WTC11 (cell line): Measurements from ENCODE around the gene TREH. TPM values are rescaled to one million over a fixed set of nuclear protein-coding genes. Genes with fewer than 3 reads are reported as not detected.

Experiments used
- ATAC-seq: fragments of 200-7000 bp; cut with Tn5 transposase; 2 replicates; pipeline ENCODE4 v1.10.0; 2021; ENCODE audit warnings: mild to moderate bottlenecking, moderate library complexity
- CTCF ChIA-PET: fragments of 300-600 bp; sonication (Branson Sonifier 250); formaldehyde crosslinking; loops from one replicate; lab custom pipeline; 2021; ENCODE audit warnings: antibody characterized with exemption; lab: Charles Lee
- POLR2A ChIA-PET: fragments of 350-600 bp; sonication (Branson Sonifier 250); formaldehyde crosslinking; loops from one replicate; lab custom pipeline; 2021; ENCODE audit warnings: antibody characterized with exemption; lab: Charles Lee
- DNase-seq: peaks from one replicate; pipeline ENCODE4 v3.0.0; 2021; ENCODE audit warnings: low spot score
- H3K27ac Mint-ChIP-seq: 2 replicates; pipeline ENCODE4 v1.8.0; 2021; ENCODE audit warnings: mixed read lengths
- H3K27me3 Mint-ChIP-seq: 2 replicates; pipeline ENCODE4 v1.8.0; 2021; ENCODE audit warnings: low read depth, mild to moderate bottlenecking, moderate library complexity, mixed read lengths
- H3K36me3 Mint-ChIP-seq: 2 replicates; pipeline ENCODE4 v1.8.0; 2021; ENCODE audit warnings: mixed read lengths
- H3K4me1 Mint-ChIP-seq: 2 replicates; pipeline ENCODE4 v1.8.0; 2022; ENCODE audit warnings: mixed read lengths
- H3K4me3 Mint-ChIP-seq: 2 replicates; pipeline ENCODE4 v1.8.0; 2021; ENCODE audit warnings: mild to moderate bottlenecking, moderate library complexity, mixed read lengths
- H3K9me3 Mint-ChIP-seq: 2 replicates; pipeline ENCODE4 v1.8.0; 2021; ENCODE audit warnings: mixed read lengths
- AR ChIP-seq: fragments of 250-450 bp; sonication (Bioruptor Pico); IDR thresholded peaks from 2 replicates; pipeline ENCODE4 v1.9.0; 2021; ENCODE audit warnings: mild to moderate bottlenecking
- ETV6 ChIP-seq: sonication (generic); formaldehyde crosslinking; IDR thresholded peaks from 2 replicates; pipeline ENCODE4 v1.8.1; 2022; ENCODE audit warnings: mild to moderate bottlenecking, missing genetic modification reagents
- FOXJ3 ChIP-seq: sonication (generic); formaldehyde crosslinking; IDR thresholded peaks from 2 replicates; pipeline ENCODE4 v1.9.0; 2021; ENCODE audit warnings: missing genetic modification reagents, mild to moderate bottlenecking, borderline replicate concordance
- FOXK1 ChIP-seq: sonication (generic); formaldehyde crosslinking; IDR thresholded peaks from 2 replicates; pipeline ENCODE4 v1.8.0; 2022; ENCODE audit warnings: mild to moderate bottlenecking, moderate library complexity, missing genetic modification reagents
- FOXP1 ChIP-seq: sonication (generic); formaldehyde crosslinking; IDR thresholded peaks from 2 replicates; pipeline ENCODE4 v1.8.0; 2022; ENCODE audit warnings: missing genetic modification reagents, mild to moderate bottlenecking, moderate library complexity, borderline replicate concordance
- GABPB1 ChIP-seq: sonication (generic); formaldehyde crosslinking; IDR thresholded peaks from 2 replicates; pipeline ENCODE4 v1.8.1; 2023; ENCODE audit warnings: mild to moderate bottlenecking, missing genetic modification reagents
- GRHL2 ChIP-seq: fragments of 250-450 bp; sonication (Bioruptor Pico); IDR thresholded peaks from 2 replicates; pipeline ENCODE4 v1.8.0; 2022; ENCODE audit warnings: mild to moderate bottlenecking, moderate library complexity; ENCODE audit not compliant: insufficient replicate concordance, severe bottlenecking
- NFYB ChIP-seq: sonication (generic); formaldehyde crosslinking; conservative IDR thresholded peaks from 2 replicates; pipeline ENCODE4 v1.8.0; 2022; ENCODE audit warnings: low read depth, missing genetic modification reagents
- NR3C1 ChIP-seq: sonication (generic); formaldehyde crosslinking; conservative IDR thresholded peaks from 2 replicates; pipeline ENCODE4 v1.8.1; 2023; ENCODE audit warnings: low read depth, mild to moderate bottlenecking, missing genetic modification reagents
- SOX15 ChIP-seq: fragments of 250-450 bp; sonication (Bioruptor Pico); IDR thresholded peaks from 2 replicates; pipeline ENCODE4 v1.9.0; 2021; ENCODE audit warnings: mild to moderate bottlenecking
- TP53 ChIP-seq: sonication (generic); formaldehyde crosslinking; IDR thresholded peaks from 2 replicates; pipeline ENCODE4 v1.8.1; 2023; ENCODE audit warnings: mild to moderate bottlenecking, missing genetic modification reagents
- ZBTB43 ChIP-seq: sonication (generic); formaldehyde crosslinking; IDR thresholded peaks from 2 replicates; pipeline ENCODE4 v1.8.1; 2023; ENCODE audit warnings: mild to moderate bottlenecking, missing genetic modification reagents
- ZNF121 ChIP-seq: sonication (generic); formaldehyde crosslinking; IDR thresholded peaks from 2 replicates; pipeline ENCODE4 v1.8.0; 2023; ENCODE audit warnings: missing genetic modification reagents
- ZNF396 ChIP-seq: fragments of 250-450 bp; sonication (Bioruptor Pico); IDR thresholded peaks from 2 replicates; pipeline ENCODE4 v1.8.0; 2021; ENCODE audit warnings: mild to moderate bottlenecking, moderate library complexity, borderline replicate concordance
- ZNF425 ChIP-seq: fragments of 250-450 bp; sonication (Bioruptor Pico); conservative IDR thresholded peaks from 2 replicates; pipeline ENCODE4 v1.9.0; 2021; ENCODE audit warnings: mild to moderate bottlenecking
- ZNF512 ChIP-seq: sonication (generic); formaldehyde crosslinking; IDR thresholded peaks from 2 replicates; pipeline ENCODE4 v1.8.1; 2022; ENCODE audit warnings: missing genetic modification reagents, borderline replicate concordance
- total RNA-seq: library from RNA; stranded (reverse); gene quantifications from 3 replicates; pipeline ENCODE4 v1.2.3, GENCODE V29; 2021

TREH gene
- total RNA-seq, 1 experiment from 2014 or later, result not detected

GRCh38 chr11:118636569-118637290 lies 42.7 kb downstream of the TREH start (continued):
- TF ChIP-seq ZBTB43 (CRISPR knock-in tag), result no peak

- H3K27me3 Mint-ChIP-seq, result no peaks in the 10 kb centered on the region
- DNase-seq, result no peak
- ChIA-PET POLR2A (interaction anchor here (1.4 to 5.0 kb wide), 11 partner anchors 10 to 362 kb away, joined by 4 to 75 read pairs (median 8); partner anchors contain the start of genes ARCN1, CENATAC and PHLDB1), CTCF (interaction anchor here (0.8 to 7.9 kb wide), 17 partner anchors 9 to 467 kb away, joined by 3 to 127 read pairs (median 8); partner anchors contain the start of genes CENATAC, DDX6 and PHLDB1)
- H3K9me3 Mint-ChIP-seq, result no peaks in the 10 kb centered on the region
- ATAC-seq, result no peak
- peaks cover 23% of the 10 kb centered on the region; the same call in 1 of the 2 replicates for H3K36me3 Mint-ChIP-seq
- TF ChIP-seq ZNF396 (CRISPR knock-in tag) (no peak), ZNF512 (no peak), ETV6 (no peak), NFYB (CRISPR knock-in tag) (no peak), NR3C1 (CRISPR knock-in tag) (no peak), FOXK1 (CRISPR knock-in tag) (no peak), ZNF425 (CRISPR knock-in tag) (no peak), AR (CRISPR knock-in tag) (no peak), TP53 (CRISPR knock-in tag) (no peak), GABPB1 (CRISPR knock-in tag) (no peak), FOXP1 (no peak), FOXJ3 (CRISPR knock-in tag) (no peak), SOX15 (CRISPR knock-in tag) (no peak)
- TF ChIP-seq, all 79 proteins: peak for 0
- peaks cover 29% of the 10 kb centered on the region for H3K4me1 Mint-ChIP-seq
- H3K27ac Mint-ChIP-seq, result peak overlapping the region; percentile 84
- H3K4me3 Mint-ChIP-seq, result peak overlapping the region; percentile 73
Measured at GRCh38 chr11:118635642-118636041, 43.8 kb downstream of the TREH start.

GRCh38 chr11:118635237-118635591 lies 44.2 kb downstream of the TREH start:
- DNase-seq (peak; percentile 52), ATAC-seq (peak; percentile 22)
- Mint-ChIP-seq H3K36me3 (peaks cover 22% of the 10 kb centered on the region; the same call in 1 of the 2 replicates), H3K27ac (peak overlapping the region; percentile 84), H3K4me3 (peak overlapping the region; percentile 73), H3K9me3 (no peaks in the 10 kb centered on the region), H3K27me3 (no peaks in the 10 kb centered on the region), H3K4me1 (peaks cover 29% of the 10 kb centered on the region)
- POLR2A ChIA-PET, result interaction anchor here (0.9 to 5.0 kb wide), 14 partner anchors 10 to 467 kb away, joined by 3 to 75 read pairs (median 7); partner anchors contain the start of genes ARCN1, CENATAC and PHLDB1
- CTCF ChIA-PET, result interaction anchor here (0.8 to 7.9 kb wide), 19 partner anchors 10 to 518 kb away, joined by 3 to 127 read pairs (median 4); partner anchors contain the start of genes CENATAC, DDX6 and PHLDB1
- no peak for TF ChIP-seq GRHL2 (CRISPR knock-in tag)
- TF ChIP-seq ZNF121, result peak; percentile 55; the same call in 1 of the 2 replicates
